HG02973 (cell line): ENCODE results near the gene LCE1A.

ENCODE experiments used
- ATAC-seq: cut with Tn5 transposase; IDR thresholded peaks from one replicate; pipeline ENCODE4 v1.9.1; 2021; ENCODE audit warnings: moderate library complexity; ENCODE audit not compliant: unreplicated experiment

Gene LCE1A

DNA sequence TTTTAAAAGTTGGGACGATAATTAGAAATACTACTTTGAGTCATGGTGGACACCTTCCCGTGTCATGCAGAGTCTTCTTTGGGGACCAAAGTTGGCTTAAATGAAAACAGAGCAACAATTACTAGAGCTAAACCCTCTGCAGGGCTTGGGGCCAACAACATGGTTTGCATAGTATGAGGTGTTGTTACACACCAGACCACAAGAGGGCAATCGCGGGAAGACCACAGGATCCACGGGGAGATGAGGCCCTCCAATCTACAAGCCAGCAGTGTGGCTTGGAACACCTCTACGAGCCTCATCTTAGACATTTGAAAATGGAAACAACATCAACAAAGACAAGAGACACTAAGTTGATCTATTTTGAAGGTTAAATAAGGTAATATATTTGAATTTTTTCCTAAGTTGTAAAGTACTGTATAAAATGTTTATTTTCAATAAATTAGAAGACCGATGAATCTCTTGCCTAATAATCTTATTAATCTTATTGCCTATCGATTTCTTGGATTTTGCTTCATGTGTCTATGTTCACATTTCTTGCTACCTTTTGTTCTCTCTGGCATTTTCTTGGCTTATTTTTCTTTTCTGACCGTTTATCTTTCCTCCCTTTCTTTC is 42.6 kb downstream of the LCE1A start:
- ATAC-seq: no peak

DNA sequence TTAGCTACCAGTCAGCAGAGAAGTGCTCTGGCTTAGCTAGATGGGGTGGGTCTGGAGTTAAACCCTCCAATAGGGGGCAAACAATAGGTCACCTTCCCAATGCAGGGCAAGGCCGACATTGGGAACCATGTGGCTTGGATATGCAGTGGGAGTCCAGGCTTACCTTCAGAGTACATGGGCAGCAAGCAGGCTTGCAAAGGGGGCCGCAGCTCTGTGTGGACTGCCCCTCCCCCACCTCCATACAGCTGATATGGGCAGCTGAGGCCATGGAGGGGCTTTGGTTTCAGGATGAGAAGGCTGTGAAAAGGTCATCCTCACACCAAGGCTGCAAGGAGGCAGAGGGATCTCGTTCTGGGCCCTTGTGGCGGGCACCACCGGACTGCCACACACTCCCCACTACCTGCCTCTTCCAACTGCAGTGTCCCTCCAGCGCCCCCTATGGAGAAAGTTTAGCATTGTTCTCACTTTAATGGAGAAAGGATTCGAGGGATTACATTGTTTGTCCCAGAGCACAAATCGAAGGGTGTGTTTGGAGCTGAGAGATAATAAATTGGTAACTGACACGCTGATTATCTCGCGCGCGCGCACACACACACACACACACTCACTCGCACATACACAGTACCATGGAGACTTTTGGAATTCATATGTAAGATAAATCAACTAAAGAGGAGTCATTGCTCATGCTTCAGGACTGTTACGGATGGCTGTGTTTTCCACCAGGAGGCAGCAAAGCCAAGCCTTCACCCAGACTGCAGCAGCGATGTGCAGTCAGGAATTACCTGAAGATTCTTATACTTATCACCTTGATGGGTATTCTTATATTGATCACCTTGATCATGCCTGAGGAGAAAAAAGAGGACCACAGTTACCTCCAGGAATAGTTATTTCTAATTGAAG is 43.8 kb downstream of the LCE1A start:
- no peak for ATAC-seq

DNA sequence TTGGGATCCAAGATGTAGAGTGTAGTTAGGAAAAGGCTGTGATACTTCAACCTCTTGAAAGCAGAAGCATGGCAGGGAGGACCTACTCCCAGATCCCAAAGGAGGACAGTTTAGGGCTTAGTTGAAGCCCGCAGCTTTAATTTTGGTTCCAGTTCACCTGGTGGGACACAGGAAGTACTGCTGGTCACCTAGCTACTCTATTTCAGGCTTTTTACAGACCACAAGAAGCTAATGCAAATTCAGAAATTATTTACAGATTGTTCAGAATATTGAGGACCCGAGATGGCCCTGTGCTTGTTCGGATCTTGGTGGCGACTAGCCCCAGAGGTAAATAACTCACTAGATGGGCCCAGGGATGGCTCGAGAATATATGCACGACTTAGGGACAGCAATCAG is 44.5 kb downstream of the LCE1A start:
- ATAC-seq: no peak

DNA sequence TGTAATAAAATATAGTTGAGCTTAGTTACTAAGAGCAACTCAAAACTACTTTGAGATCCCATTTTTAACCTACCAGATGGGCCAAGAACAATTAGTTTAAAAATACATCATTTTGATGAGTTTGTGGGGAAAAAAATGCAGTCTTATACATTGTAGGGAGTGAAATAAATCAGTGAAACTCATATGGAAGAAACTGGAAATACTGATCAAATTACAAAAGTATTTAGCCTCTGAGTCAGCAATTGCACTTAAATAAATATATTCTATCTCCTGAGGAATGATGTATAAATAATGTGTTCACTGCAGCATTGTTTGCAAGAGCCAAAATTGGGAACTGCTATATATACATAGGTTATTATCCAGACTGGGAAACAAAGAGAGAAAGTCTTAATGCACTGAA is 46.2 kb downstream of the LCE1A start:
- no peak for ATAC-seq

DNA sequence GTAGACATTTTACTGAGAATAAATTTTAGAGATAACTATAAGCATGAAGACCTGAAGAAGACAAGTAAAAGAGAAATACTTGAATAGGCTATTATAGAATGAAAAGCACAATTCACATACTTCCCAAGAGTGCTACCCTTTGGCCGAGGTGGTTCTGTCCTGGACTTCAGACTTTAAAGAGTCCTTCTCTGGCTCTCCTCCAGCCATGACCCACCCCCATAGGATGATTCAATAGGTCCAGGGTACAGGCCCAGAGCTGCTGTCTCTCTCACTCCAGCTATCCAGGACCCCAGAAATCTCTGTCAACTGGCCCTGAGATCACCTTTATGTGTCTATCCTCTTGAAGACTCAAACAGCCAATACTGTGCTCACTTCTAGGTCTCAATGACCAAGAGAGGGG is 49.6 kb downstream of the LCE1A start:
- no peak for ATAC-seq
